Keratinocyte (primary cell): ENCODE data around the gene HPN.

Experiments used
- EZH2 ChIP-seq: IDR thresholded peaks from one replicate; pipeline ENCODE4 v1.6.1; 2012; ENCODE audit warnings: inconsistent platforms, mild to moderate bottlenecking, low read length, moderate library complexity
- TF ChIP-seq, protein P1 (sequence below), 3 experiments: IDR thresholded peaks in 1 of 3; conservative IDR thresholded peaks in 1 of 3; optimal IDR thresholded peaks in 1 of 3; 2 replicates in 2 of 3; 3 replicates in 1 of 3; pipeline versions ENCODE3 to v1.5.1; 2011; ENCODE audit warnings: low read length in 3 of 3, mild to moderate bottlenecking in 3 of 3, moderate library complexity in 2 of 3, control low read depth in 1 of 3, inconsistent platforms in 1 of 3; ENCODE audit not compliant: insufficient read depth in 2 of 3; ENCODE audit errors: extremely low read depth in 1 of 3

- TF ChIP-seq, protein P1, sequence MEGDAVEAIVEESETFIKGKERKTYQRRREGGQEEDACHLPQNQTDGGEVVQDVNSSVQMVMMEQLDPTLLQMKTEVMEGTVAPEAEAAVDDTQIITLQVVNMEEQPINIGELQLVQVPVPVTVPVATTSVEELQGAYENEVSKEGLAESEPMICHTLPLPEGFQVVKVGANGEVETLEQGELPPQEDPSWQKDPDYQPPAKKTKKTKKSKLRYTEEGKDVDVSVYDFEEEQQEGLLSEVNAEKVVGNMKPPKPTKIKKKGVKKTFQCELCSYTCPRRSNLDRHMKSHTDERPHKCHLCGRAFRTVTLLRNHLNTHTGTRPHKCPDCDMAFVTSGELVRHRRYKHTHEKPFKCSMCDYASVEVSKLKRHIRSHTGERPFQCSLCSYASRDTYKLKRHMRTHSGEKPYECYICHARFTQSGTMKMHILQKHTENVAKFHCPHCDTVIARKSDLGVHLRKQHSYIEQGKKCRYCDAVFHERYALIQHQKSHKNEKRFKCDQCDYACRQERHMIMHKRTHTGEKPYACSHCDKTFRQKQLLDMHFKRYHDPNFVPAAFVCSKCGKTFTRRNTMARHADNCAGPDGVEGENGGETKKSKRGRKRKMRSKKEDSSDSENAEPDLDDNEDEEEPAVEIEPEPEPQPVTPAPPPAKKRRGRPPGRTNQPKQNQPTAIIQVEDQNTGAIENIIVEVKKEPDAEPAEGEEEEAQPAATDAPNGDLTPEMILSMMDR (optimal IDR thresholded peaks at IDR 0.05 in 1 of 3, IDR thresholded peaks at IDR 0.05 in 1 of 3, conservative IDR thresholded peaks at IDR 0.05 in 1 of 3; ENCODE audit: extremely low read depth in 1 of 3, insufficient read depth in 2 of 3, low read length in 3 of 3) = no peak
- no peak for TF ChIP-seq EZH2
Measured at GRCh38 chr19:35011737-35012682, 29.5 kb upstream of the HPN start.
